Embryonic facial prominence (tissue), 1 donor: ENCODE measurements around the gene GRID2.

Experiments
- DNase-seq: peaks from one replicate; pipeline ENCODE4 v3.0.0-alpha.2; 2016; ENCODE audit errors: extremely low spot score

The GRID2 gene

DNA sequence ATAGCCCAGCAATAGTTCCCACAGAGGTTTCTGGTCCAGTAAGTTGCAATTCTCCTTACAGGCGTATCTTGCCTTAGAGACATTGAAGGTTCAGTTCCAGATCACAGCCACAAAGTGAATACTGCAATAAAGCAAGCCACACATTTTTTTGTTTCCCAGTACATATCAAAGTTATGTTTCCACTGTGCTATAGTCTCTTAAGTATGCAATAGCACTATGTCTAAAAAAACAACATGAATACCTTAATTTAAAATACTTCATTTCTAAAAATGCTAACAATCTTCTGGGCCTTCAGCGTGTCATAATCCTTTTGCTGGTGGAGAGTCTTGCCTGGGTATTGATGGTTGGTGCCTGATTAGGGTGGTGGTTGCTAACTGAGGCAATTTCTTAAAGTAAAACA is 659.1 kb downstream of the GRID2 start:
- DNase-seq, result no peak

DNA sequence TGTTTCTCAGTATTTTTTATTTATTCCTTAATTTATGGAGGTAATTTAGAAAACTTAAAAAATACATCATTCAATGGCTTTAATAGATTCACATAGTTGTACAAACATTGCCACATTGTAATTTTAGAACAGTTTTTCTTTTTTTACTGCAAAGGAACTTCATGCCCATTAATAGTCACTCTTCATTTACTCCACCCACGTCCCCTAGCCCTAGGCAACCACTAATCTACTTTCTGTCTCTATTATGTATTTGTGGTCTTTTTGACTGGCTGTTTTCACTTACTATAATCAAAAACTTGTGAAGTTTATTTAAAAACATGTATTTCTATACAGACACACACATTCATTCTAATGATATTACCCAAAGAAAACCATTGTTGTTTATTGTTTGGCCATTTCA is 664.8 kb downstream of the GRID2 start:
- DNase-seq, result no peak

DNA sequence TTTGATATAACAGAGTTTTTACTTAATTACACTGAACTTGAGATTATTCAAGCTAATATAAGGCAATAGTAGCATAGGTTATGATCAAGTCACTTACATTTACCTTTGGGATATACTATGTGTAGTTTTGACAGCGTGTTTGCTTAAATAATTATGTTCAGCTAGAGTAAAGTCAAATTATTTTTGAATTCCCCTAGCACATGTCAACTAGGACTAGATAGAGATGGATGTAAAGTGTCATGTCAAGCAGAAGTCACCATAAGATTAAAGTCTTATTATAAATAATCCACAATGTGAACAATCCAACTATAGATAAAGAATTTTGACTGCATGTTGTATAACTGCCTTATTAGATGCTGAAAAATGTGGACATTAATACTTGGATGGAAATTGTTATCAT is 665.2 kb downstream of the GRID2 start:
- DNase-seq, result no peak

DNA sequence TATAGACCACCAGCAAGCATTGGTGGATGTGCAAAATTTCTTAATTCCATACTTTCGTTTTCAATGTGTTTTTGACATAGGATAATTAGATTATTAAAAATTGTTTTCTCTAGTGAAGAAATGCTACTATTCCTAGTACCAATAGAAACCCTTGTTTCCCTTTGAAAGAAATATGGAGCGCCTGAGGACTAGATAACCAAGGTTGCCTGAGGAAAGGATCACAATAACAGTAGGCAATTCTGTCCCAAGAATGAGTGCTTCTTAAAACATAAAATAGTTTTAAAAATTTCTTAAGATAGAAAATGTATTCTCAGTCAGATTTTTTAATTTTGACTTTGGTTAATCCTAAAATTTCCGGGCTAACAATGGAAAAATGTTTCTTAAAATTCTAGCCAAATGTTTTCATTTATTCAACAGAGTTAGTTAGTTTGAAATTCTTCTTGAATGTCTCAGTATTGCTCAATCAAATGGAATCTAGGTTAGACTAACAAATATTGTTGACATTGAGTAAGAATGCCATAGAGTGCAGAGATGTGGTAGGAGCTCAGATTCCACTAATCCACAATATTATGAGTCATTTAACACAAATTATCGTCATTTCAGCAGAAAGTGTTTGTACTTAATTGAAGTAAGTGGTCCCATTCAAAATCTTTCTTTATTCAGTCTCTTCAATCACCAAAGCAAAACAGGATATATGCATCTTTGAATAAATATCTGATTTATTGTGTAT is 666.0 kb downstream of the GRID2 start:
- no peak for DNase-seq

DNA sequence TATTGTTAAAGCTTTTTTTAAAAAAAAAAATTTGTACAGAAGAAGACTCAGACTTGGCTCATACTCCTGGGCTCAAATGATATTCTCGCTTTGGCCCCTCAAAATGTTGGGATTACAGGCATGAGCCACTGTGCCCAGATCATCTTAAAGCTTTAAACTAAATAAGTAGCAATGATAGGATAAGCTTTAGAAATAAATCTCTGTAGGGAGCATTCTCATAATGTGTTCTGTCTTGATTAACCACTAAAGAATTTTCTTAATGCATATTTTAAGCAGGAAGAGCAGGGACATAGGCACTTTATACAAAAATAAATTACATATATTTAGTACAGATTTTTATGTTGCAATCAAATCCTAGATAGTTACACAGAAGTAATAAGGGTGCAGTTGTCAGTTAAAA is 667.2 kb downstream of the GRID2 start:
- no peak for DNase-seq

DNA sequence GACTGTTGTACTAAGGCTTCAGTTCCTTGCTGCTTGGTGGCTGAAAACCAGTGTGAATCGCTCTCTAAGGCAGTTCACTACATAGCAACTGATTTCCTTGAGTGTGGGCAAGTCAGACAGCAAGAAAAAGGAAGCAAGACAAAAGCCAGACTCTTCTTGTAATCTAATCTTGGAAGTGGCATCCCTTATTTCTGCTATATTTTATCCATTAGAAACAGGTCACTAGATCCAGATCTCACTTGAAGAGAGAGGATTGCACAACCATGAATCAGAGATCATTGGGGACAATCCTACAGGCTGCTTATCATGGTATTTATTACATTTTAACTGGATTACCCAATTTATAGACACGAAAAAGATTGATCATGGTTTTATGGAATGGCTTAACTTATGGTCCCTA is 684.5 kb downstream of the GRID2 start:
- no peak for DNase-seq

DNA sequence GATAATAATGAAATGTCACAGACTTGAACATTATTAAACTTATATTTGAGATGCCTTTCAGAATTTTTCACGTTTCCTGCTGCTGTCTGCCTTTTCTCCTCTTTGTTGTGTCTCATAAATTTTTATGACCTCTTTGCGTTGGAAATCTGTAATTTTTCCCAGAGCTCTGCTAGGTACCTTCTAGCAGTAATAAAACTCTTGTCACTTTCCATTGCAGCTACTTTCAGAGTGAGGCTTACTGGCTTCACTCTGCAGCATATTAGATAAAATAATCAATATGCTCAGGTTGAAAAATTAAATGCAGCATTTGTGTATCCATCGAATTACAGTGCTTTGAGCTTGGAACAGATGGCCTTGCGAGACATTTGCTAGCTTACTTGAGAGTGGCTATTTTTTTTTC is 689.0 kb downstream of the GRID2 start:
- no peak for DNase-seq

DNA sequence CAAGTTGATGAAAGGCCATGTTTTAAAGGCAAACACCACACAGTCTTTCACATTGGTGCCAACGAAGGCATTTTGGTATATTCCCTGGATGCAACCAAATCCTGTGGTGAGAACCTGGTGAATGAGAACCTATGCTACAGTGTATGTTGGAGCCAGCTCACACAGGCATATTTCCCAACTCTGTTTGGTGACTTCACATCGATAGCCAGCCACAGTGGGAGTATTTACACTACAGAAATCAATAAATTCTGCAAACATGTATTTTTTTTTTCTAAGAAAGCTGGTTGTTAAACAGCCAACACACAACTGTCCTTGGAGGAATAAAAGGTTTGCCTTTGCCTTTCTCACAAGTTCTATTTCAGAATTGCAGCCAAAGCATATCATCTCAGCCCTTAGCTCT is 691.0 kb downstream of the GRID2 start:
- no peak for DNase-seq

DNA sequence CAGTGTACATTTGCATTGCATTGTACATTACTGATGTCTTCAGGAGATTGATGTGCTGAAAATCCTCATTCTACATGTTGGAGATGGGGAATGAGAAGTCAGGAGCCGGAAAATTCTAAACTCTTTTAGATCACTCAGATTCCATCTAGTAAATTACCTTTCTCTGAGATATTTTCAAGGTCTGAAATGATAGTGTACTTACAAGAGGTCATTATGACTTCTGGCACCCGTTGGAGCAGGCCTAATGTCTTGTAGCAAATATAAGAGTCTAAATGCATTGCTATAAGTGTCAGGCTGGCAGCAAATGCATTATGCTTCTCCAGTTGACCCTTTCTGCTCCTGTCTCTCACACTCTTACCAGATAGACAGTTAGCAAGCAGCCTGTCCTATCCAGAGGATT is 692.8 kb downstream of the GRID2 start:
- no peak for DNase-seq

DNA sequence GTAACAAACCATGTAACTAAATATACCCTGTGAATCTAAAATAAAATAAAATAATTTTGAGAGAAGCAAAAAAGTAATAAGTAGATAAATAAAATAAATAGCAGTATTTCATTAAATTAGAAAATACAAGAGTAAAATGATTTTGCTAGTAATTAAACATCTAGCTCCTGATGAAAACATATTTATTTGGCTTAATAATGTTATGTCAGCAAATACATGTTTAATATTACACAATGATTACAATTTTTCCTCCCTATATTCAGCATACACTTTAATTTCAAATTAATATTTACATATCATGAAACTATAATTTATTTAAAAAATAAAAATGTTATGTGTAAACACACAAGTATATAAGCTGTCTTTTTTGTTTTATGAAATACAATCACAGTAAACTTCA is 697.1 kb downstream of the GRID2 start:
- no peak for DNase-seq

DNA sequence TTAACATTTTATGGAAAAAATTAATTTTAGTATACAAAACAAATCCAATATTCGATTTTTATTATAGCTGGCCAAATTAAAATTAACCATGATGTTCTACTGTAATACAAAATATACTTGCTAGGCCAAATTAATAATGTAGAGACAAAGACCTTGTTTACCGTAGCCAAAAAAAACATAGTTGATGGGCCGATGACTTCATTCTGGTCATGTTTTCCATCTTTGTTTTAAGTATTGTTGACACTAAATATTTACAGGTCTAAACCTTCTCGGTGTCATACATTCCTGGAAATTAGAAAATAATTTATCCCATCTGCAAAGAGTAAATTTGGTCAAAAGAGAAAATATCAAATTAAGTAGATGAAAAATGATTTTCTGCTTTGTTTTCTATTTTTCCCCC is 698.5 kb downstream of the GRID2 start:
- no peak for DNase-seq

DNA sequence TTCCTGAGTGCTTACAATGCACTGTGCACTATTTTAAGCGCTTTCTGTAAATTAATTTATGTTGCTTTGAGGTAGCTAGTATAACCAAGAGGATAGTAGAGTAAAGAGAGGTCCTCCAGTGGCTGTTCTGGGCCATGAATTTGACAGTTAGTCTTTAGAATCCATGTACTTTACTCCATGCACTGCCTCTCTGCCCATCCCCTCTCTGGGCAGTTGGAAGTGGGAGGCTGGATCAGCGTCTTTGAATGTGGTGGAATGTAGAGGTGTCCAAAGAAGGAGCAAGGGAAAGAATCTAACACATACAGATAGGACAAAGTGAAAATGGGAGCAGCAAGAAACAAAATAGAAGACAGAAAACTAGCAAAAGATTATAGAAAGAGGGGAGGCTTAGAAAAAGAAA is 712.6 kb downstream of the GRID2 start:
- no peak for DNase-seq

DNA sequence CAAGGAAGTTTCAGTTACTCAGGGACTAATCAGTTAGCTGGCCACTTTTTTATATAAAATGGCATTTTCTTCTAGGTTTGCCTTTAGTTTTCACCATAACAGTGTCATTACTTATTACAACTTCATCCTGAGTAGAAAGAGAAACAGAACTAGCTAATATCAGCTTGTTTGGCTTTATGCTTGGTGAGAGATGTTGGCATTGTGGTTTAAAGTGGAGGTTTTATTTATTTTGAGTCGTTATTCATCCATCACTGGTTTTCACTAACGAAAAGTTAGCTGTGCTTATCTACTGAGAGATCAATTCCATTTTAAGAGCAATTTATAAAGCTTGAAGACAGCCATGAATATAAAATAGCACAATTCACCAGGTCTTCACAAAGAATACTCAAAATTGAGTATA is 714.5 kb downstream of the GRID2 start:
- DNase-seq, result no peak

DNA sequence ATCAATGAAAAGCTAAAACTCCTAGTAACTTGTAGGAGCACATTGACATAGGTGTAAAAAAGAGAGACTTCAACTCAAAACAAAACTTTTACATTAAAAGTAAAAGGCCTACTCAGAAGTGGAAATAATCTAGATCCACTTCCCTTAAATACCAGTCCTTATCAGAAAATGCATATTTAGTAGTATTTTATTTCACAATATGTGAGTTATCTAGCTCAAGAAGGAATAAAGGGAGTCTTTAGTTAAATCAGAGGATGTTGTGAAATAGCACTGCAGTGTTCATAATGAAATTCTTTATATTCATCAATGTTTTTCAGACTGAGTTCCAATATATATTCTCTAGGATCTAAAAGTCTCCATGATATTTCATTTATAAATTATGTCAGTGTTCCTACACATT is 715.0 kb downstream of the GRID2 start:
- no peak for DNase-seq

DNA sequence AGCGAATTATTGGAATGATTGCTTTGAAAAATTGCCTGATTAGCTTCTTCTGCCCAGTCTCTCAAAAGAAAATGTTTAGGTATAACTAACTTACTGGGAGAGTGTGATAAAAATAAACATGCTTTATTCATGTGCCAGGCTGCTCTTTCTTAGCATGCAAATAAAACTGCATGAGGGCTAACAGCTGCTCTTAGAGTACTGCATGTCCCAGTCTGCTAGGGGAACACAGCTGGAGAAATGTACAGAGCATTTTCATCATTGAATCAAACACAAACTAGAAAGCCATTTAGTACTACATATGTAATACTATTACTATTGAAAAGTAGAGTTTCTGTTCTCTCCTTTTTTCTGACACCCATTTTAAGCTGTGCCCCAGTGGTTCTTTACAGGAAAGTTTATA is 726.0 kb downstream of the GRID2 start:
- DNase-seq, result no peak

DNA sequence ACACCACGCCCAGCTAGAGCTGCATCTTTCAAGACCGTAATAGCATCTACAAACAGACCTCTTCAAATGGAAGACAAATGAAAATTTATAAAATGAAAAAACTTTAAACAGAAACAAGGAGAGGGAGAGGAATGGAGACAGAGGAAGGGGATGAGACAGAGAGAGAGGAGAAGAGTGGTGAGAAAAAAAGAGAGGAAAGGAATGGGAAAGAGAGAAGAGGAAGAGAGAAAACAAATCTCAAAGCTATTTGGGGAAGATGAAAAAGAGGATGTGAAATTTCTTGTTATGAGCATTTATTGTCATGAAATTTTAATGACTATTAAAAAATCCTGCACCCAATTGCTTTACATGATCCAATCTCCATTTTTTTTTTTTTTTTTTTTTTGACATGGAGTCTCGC is 726.9 kb downstream of the GRID2 start:
- no peak for DNase-seq

DNA sequence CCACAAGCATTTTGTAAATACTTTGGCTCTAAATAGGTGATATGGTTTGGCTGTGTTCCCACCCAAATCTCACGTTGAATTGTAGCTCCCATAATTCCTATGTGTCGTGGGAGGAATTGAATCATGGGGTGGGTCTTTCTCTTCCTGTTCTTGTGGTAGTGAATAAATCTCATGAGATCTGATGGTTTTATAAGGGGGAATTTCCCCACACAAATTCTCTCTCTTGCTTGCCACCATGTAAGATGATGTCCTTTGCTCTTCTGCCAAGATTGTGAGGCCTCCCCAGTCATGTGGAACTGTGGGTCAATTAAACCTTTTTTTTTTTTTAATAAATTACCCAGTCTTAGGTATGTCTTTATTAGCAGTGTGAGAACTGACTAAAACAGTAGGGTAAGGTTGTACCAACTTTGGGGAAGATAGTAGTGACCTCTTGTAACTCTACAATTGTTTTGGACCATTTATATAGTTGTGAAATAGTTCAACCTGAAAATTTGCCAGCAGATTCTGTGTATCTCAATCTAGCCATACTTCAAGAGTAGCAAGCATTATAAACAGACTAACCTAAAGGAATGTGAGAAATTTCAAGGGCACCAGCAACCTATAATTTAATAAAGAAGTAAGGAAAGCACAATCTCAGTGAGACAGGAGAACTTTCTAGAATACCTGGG is 727.8 kb downstream of the GRID2 start:
- DNase-seq, result no peak

DNA sequence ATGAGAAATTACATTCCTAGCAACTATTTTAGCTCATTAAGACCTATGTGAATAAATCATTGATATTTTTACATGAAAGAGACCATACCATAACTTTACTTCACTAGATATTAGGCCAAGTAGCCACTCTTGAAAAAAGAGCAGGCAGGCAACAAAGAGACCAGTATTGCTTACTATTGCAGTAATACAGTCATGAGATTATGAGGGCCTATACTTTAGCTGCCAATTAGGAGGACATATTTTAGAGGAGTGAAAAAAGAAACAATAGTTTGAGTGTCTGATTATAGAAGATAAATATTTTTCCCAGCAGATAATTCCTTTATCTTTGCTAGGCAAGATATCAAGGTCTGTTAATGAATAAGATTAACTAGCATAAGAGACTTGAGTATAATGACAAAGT is 739.0 kb downstream of the GRID2 start:
- no peak for DNase-seq

DNA sequence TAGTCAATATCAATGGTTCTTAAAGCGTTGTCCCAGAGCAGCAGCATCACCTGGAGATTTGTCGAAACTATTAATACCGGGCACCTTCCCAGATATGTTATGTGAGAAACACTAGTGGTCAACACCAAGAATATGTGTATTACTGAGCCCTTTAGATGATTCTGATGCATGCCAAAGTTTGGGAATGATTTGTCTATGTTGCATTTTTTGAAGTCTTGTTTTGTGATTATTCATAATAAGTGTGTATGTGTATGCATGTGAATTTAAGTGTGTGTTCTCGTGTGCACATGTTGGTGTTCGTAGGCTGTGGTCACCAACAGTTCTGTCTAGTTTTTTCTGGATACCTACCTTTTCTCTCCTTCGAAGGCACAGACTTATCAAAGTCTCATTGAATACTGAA is 749.4 kb downstream of the GRID2 start:
- DNase-seq, result no peak

DNA sequence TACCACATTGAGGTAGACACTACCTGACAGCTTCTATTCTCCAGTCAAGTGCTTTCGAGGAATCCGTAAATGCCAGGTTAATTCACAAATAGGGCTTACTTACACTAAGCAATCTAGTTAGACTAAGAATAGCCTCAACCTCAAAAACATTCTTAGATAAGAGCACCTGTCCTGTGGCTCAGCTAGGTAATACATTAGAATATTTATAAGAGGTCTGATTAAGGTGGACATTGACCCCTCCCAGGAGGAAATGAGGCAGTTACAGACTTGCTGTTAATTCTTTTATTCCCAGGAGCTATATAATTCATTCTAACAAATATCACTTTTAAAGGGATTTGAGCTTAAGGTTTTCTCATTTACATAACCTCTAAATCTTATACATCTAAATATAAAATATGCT is 758.1 kb downstream of the GRID2 start:
- DNase-seq, result no peak

DNA sequence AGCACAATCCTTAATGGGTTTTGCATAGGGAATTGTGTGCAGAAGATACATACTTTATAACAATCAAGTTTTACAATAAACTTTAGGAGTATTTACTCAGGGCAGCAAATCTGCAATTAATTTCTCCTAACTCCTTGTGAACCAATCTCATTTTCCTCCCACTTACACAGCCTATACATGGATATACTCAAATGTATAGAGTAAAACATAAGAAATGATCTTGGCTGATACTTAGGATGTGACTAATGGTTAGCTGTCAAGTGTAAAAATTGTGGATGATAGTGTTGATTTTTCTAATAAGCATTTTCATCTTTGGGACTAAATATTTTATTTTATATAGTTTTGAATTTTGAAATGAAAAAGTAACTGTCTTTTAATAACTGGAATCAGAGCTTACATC is 759.6 kb downstream of the GRID2 start:
- DNase-seq, result no peak

DNA sequence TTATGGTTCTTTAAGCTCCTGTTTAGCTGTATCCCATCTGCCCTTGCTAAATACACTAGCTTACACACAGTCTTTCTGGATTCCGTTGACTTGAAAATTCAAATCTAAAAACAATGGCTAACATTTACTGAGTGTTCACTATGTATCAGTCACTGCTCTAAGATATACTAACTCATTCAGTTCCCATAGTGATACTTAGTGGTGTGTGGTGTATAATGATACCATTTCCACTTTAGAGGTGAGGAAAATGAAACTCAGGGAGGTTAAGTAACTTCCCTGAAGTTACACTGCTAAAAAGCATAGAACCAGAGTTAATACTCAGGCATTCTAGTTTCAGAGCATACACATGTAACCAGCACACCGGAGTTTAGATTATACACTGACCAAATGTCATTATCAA is 762.0 kb downstream of the GRID2 start:
- DNase-seq, result no peak

DNA sequence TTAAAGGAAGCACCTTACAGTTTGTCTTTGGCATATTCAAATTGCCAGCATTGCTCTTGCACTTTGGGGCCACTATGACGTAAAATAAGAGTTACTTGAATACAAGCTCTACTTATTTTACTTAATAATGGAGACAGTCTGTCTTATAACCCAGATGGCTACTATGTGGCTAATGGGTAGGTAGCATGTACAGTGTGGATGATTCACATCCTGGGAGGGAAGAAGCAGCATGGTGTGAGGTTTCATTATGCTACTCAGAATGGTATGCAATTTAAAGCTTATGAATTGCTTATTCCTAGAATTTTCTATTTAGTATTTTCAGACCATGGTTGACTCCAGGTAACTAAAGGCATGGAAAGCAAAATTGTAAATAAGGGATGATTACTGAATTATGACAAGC is 763.0 kb downstream of the GRID2 start:
- DNase-seq, result no peak

DNA sequence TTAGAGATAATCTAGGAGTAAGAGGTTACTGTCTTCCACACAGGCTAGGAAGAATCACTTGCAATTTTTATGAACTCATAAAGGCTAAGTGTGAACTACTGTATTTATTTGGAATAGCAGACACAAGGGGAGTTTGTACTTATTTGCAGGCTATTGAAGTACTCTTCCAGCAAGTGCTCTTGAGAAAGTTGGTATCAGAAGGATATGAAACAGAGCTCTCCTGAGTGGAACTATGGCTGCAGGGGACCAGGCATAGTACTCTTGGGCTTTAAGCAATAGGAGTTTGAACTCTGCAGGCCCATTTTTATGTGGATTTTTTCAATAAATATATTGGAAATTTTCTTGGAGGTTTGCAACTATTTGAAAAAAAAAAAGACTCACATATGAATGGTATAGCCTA is 768.5 kb downstream of the GRID2 start:
- no peak for DNase-seq
